Calu3 (cell line): ENCODE results near the gene RPP25L. TPM values are rescaled to one million over a fixed set of nuclear protein-coding genes. Genes with fewer than 3 reads are reported as not detected.

Experiments used
- BruUV-seq: library from RNA; stranded (reverse); fragments of 400-500 nt; replicated peaks from 2 replicates; lab custom pipeline; 2021; lab: Mats Ljungman, UMichigan
- CTCF ChIA-PET: fragments of 300-600 bp; sonication (Branson Sonifier 250); formaldehyde crosslinking; loops from one replicate; lab custom pipeline; 2022; ENCODE audit warnings: antibody characterized with exemption; lab: Charles Lee
- DNase-seq: peaks from one replicate; pipeline ENCODE4 v3.0.0; 2022
- H3K27ac Mint-ChIP-seq: one replicate; pipeline ENCODE4 v1.8.0; 2022; ENCODE audit warnings: mixed read lengths; ENCODE audit not compliant: unreplicated experiment
- H3K27me3 Mint-ChIP-seq: one replicate; pipeline ENCODE4 v1.8.0; 2022; ENCODE audit warnings: mixed read lengths; ENCODE audit not compliant: unreplicated experiment
- H3K36me3 Mint-ChIP-seq: one replicate; pipeline ENCODE4 v1.8.0; 2022; ENCODE audit warnings: mild to moderate bottlenecking, moderate library complexity, mixed read lengths; ENCODE audit not compliant: insufficient read depth, unreplicated experiment
- H3K4me1 Mint-ChIP-seq: one replicate; pipeline ENCODE4 v1.8.0; 2022; ENCODE audit warnings: mild to moderate bottlenecking, low read depth, mixed read lengths; ENCODE audit not compliant: unreplicated experiment
- H3K4me3 Mint-ChIP-seq: one replicate; pipeline ENCODE4 v1.8.0; 2022; ENCODE audit warnings: mild to moderate bottlenecking, low read depth, moderate library complexity, mixed read lengths; ENCODE audit not compliant: unreplicated experiment
- H3K9me3 Mint-ChIP-seq: one replicate; pipeline ENCODE4 v1.8.0; 2022; ENCODE audit warnings: low read depth, mixed read lengths; ENCODE audit not compliant: unreplicated experiment
- CTCF ChIP-seq: fragments of 200-600 bp; IDR thresholded peaks from one replicate; pipeline ENCODE4 v1.8.0; 2022; ENCODE audit warnings: antibody characterized with exemption; ENCODE audit not compliant: unreplicated experiment
- intact Hi-C: fragments of 100-400 bp; cut with micrococcal nuclease; formaldehyde crosslinking; loops from one replicate; pipeline ENCODE4 v1.10.0; 2022; ENCODE audit not compliant: unreplicated experiment
- total RNA-seq: library from RNA; stranded (reverse); gene quantifications from 2 replicates; pipeline ENCODE4 v1.2.3, GENCODE V29; 2022

RPP25L gene
- total RNA-seq, 1 experiment from 2014 or later: 17.6 TPM

GRCh38 chr9:34647651-34648050 lies 35.8 kb upstream of the RPP25L start:
- no peaks in the 10 kb centered on the region for H3K27me3 Mint-ChIP-seq
- CTCF ChIA-PET: no interaction called here
- no peaks in the 10 kb centered on the region for H3K9me3 Mint-ChIP-seq

GRCh38 chr9:34647084-34647403 lies 35.1 kb upstream of the RPP25L start:
- intact Hi-C loops: no loop called here
- DNase-seq: no peak
- Mint-ChIP-seq H3K27ac (peak overlapping the region; percentile 61), H3K27me3 (no peaks in the 10 kb centered on the region), H3K9me3 (no peaks in the 10 kb centered on the region), H3K4me1 (peaks cover 16% of the 10 kb centered on the region), H3K4me3 (peak overlapping the region; percentile 74), H3K36me3 (peaks cover 17% of the 10 kb centered on the region)
- no TSS peak for BruUV-seq
- TF ChIP-seq CTCF: no peak
- CTCF ChIA-PET: interaction anchor here (0.5 to 1.5 kb wide), 6 partner anchors 10 to 222 kb away, joined by 3 to 6 read pairs (median 3); partner anchors contain the start of gene SIGMAR1

More at GRCh38 chr9:34647651-34648050, 35.8 kb upstream of the RPP25L start:
- TF ChIP-seq CTCF: no peak
- H3K4me1 Mint-ChIP-seq: peaks cover 22% of the 10 kb centered on the region
- intact Hi-C loops: no loop called here
- peaks cover 21% of the 10 kb centered on the region for H3K36me3 Mint-ChIP-seq
- H3K27ac Mint-ChIP-seq: peak overlapping the region; percentile 61
- DNase-seq: no peak
- TSS peak; percentile 18 for BruUV-seq
- peak overlapping the region; percentile 74 for H3K4me3 Mint-ChIP-seq

- BruUV-seq: no TSS peak
- no peak for TF ChIP-seq CTCF
- peaks cover 10% of the 10 kb centered on the region for H3K4me1 Mint-ChIP-seq
- H3K36me3 Mint-ChIP-seq: peaks cover 13% of the 10 kb centered on the region
- intact Hi-C loops: no loop called here
- H3K4me3 Mint-ChIP-seq: peak within 1 kb of the TSS; percentile 74
- CTCF ChIA-PET: interaction anchor here (0.5 to 1.5 kb wide), 7 partner anchors 9 to 1087 kb away, joined by 3 to 6 read pairs (median 3); partner anchors contain the start of gene SIGMAR1
- no peaks in the 10 kb centered on the region for H3K9me3 Mint-ChIP-seq
- no peaks in the 10 kb centered on the region for H3K27me3 Mint-ChIP-seq
- peak; percentile 95 for DNase-seq
- peak within 1 kb of the TSS; percentile 67 for H3K27ac Mint-ChIP-seq
These were observed 34.5 kb upstream of the RPP25L start, which contains the start of gene GALT for GRCh38 chr9:34646211-34647083. GALT (plus strand) TSS chr9:34646675; CDS start chr9:34646705, 30 bp downstream.

- H3K9me3 Mint-ChIP-seq: no peaks in the 10 kb centered on the region
- DNase-seq: no peak
- peaks cover 13% of the 10 kb centered on the region for H3K36me3 Mint-ChIP-seq
- intact Hi-C loops: no loop called here
- H3K27me3 Mint-ChIP-seq: no peaks in the 10 kb centered on the region
- no peak overlapping the region for H3K27ac Mint-ChIP-seq
- CTCF ChIA-PET: no interaction called here
- peaks cover 9% of the 10 kb centered on the region for H3K4me1 Mint-ChIP-seq
- TF ChIP-seq CTCF: no peak
- H3K4me3 Mint-ChIP-seq: no peak overlapping the region
- BruUV-seq: no TSS peak
These were observed 32.9 kb upstream of the RPP25L start for GRCh38 chr9:34644766-34645314.
